OCI-LY1 (cell line): ENCODE results near the gene SLC7A8.

ENCODE experiments used
- EZH2 ChIP-seq: fragments of 200-600 bp; sonication (generic), shearing (Covaris generic); IDR thresholded peaks from 2 replicates; pipeline ENCODE4 v1.8.0; 2017; ENCODE audit warnings: borderline replicate concordance, mixed run types, mild to moderate bottlenecking, antibody characterized with exemption, low read length, moderate library complexity, mixed read lengths
- TF ChIP-seq, protein P1 (sequence below): fragments of 200-600 bp; sonication (generic), shearing (Covaris generic); IDR thresholded peaks from 2 replicates; pipeline ENCODE4 v1.5.1; 2017; ENCODE audit warnings: mild to moderate bottlenecking, antibody characterized with exemption, low read length, moderate library complexity, mixed read lengths

DNA sequence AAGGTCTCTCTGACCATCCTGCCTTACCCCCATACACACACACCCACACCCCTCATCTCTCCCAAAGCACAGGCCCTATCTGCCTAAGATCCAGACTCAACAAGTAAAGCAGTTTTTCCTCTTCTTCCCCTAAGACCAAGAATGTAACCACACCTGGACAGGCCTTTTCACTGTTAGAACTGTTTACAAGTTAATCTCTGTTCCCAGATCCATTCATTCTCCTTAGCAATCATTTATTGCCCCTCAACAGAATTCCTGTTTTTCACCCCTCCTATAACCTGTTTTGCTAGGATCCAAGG, 76.8 kb downstream of the SLC7A8 start:
- TF ChIP-seq, protein P1, sequence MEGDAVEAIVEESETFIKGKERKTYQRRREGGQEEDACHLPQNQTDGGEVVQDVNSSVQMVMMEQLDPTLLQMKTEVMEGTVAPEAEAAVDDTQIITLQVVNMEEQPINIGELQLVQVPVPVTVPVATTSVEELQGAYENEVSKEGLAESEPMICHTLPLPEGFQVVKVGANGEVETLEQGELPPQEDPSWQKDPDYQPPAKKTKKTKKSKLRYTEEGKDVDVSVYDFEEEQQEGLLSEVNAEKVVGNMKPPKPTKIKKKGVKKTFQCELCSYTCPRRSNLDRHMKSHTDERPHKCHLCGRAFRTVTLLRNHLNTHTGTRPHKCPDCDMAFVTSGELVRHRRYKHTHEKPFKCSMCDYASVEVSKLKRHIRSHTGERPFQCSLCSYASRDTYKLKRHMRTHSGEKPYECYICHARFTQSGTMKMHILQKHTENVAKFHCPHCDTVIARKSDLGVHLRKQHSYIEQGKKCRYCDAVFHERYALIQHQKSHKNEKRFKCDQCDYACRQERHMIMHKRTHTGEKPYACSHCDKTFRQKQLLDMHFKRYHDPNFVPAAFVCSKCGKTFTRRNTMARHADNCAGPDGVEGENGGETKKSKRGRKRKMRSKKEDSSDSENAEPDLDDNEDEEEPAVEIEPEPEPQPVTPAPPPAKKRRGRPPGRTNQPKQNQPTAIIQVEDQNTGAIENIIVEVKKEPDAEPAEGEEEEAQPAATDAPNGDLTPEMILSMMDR, result no peak
- no peak for TF ChIP-seq EZH2
